Naive thymus-derived CD4-positive, alpha-beta T cell (primary cell): Measurements from ENCODE around the gene PTPRN2. TPM values are rescaled to one million over a fixed set of nuclear protein-coding genes. Genes with fewer than 3 reads are reported as not detected.

ENCODE experiments used
- ATAC-seq: fragments of 150-1000 bp; cut with Tn5 transposase; 2 replicates; pipeline ENCODE4 v1.10.0; 2021; ENCODE audit warnings: mild to moderate bottlenecking, moderate library complexity
- CTCF ChIA-PET: fragments of 350-600 bp; sonication (Branson Sonifier 250); formaldehyde crosslinking; loops from one replicate; lab custom pipeline; 2021; ENCODE audit warnings: antibody characterized with exemption; lab: Charles Lee
- POLR2A ChIA-PET: fragments of 350-600 bp; sonication (Branson Sonifier 250); formaldehyde crosslinking; loops from one replicate; lab custom pipeline; 2021; ENCODE audit warnings: antibody characterized with exemption, inconsistent platforms; lab: Charles Lee
- DNase-seq, 9 donors: peaks; one replicate each; pipeline versions ENCODE4 v3.0.0 to v3.0.0-alpha.2; 2020 to 2022; ENCODE audit warnings: mixed read lengths in 1 of 9
- H3K27ac ChIP-seq: one replicate; pipeline ENCODE4 v1.7.0; 2013; ENCODE audit warnings: mild to moderate bottlenecking, low read depth, low read length, moderate library complexity
- H3K27me3 ChIP-seq, 2 donors: one replicate each; pipeline ENCODE4 v1.7.0; 2013; ENCODE audit warnings: low read length in 2 of 2, mild to moderate bottlenecking in 2 of 2, moderate library complexity in 2 of 2; ENCODE audit not compliant: control insufficient read depth in 2 of 2, insufficient read depth in 2 of 2
- H3K36me3 ChIP-seq, 3 experiments: 1 replicate in 2 of 3; 2 replicates in 1 of 3; pipeline ENCODE4 v1.7.0; 2013; ENCODE audit warnings: low read length in 3 of 3, mild to moderate bottlenecking in 3 of 3, moderate library complexity in 1 of 3; ENCODE audit not compliant: insufficient read depth in 3 of 3, control insufficient read depth in 2 of 3
- H3K4me1 ChIP-seq, 2 donors: one replicate each; pipeline ENCODE4 v1.7.0; 2013; ENCODE audit warnings: low read length in 2 of 2, mild to moderate bottlenecking in 2 of 2, moderate library complexity in 1 of 2; ENCODE audit not compliant: control insufficient read depth in 2 of 2, insufficient read depth in 2 of 2
- H3K4me3 ChIP-seq: 2 replicates; pipeline ENCODE4 v1.7.0; 2013; ENCODE audit warnings: mild to moderate bottlenecking, low read length
- H3K9me3 ChIP-seq, 3 experiments: 1 replicate in 2 of 3; 2 replicates in 1 of 3; pipeline ENCODE4 v1.7.0; 2013; ENCODE audit warnings: low read length in 3 of 3; ENCODE audit not compliant: control insufficient read depth in 2 of 3
- H3K27ac Mint-ChIP-seq, 9 donors: one replicate each; pipeline ENCODE4 v1.8.0; 2020 to 2022; ENCODE audit warnings: mixed read lengths in 9 of 9, mild to moderate bottlenecking in 8 of 9, moderate library complexity in 5 of 9, inconsistent platforms in 2 of 9
- H3K27me3 Mint-ChIP-seq, 5 donors: one replicate each; pipeline ENCODE4 v1.8.0; 2021 to 2022; ENCODE audit warnings: mixed read lengths in 5 of 5, mild to moderate bottlenecking in 1 of 5
- H3K36me3 Mint-ChIP-seq, 5 donors: one replicate each; pipeline ENCODE4 v1.8.0; 2020 to 2022; ENCODE audit warnings: mixed read lengths in 5 of 5, mild to moderate bottlenecking in 3 of 5, inconsistent platforms in 1 of 5
- H3K4me1 Mint-ChIP-seq, 7 donors: one replicate each; pipeline ENCODE4 v1.8.0; 2020 to 2022; ENCODE audit warnings: mixed read lengths in 7 of 7, mild to moderate bottlenecking in 3 of 7, inconsistent platforms in 1 of 7
- H3K4me3 Mint-ChIP-seq, 10 donors: one replicate each; pipeline ENCODE4 v1.8.0; 2020 to 2022; ENCODE audit warnings: mild to moderate bottlenecking in 10 of 10, mixed read lengths in 10 of 10, moderate library complexity in 6 of 10, inconsistent platforms in 2 of 10
- H3K9me3 Mint-ChIP-seq, 11 donors: one replicate each; pipeline ENCODE4 v1.8.0; 2020 to 2022; ENCODE audit warnings: mixed read lengths in 11 of 11, mild to moderate bottlenecking in 4 of 11, inconsistent platforms in 1 of 11, moderate library complexity in 1 of 11
- intact Hi-C, 2 donors: fragments of 100-400 bp; cut with micrococcal nuclease; formaldehyde crosslinking; loops; one replicate each; pipeline ENCODE4 v1.15.1; 2023
- polyA plus RNA-seq, 2 donors: library from polyadenylated mRNA; unstranded; fragments of 300-500 nt; fragmentation: Illumina TruSeq; gene quantifications; one replicate each; pipeline ENCODE4 v1.2.3, GENCODE V29; 2021
- total RNA-seq, 6 experiments: library from RNA in 5 of 6; stranded (reverse) in 5 of 6; gene quantifications; 1 replicate in 5 of 6; 2 replicates in 1 of 6; pipeline ENCODE4 v1.2.3 and lab custom pipeline; 2021 to 2026

Gene PTPRN2
- total and polyA plus RNA-seq, 7 experiments from 2014 or later, result 0.58 to 2.3 (median 1.4) TPM

DNA sequence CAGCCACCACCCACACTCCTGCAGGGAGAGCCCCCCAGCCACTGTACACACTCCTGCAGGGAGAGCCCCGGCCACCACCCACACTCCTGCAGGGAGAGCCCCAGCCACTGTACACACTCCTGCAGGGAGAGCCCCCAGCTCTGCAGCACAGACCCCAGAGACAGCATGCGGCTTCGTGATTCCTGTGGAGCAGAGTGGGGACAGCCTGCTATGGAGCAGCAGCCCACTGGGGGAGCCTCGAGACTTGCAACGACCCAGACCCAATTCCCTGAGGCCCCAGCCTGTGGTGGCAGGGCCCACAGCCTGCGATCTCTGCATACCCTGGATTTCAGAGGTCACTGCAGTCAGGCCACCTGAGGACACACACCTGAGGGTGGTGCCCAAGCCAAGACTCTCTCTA lies 727.7 kb downstream of the PTPRN2 start:
- H3K4me3 ChIP-seq, result no peak overlapping the region
- POLR2A ChIA-PET, result interaction anchor here (0.6 to 0.8 kb wide), 2 partner anchors 10 to 88 kb away, joined by 3 to 4 read pairs; no protein-coding TSS in a partner anchor
- Mint-ChIP-seq H3K4me3 (no peak overlapping the region), H3K4me1 (peaks cover 0 to 8% (median 0%) of the 10 kb centered on the region in 7 donors), H3K36me3 (no peaks in the 10 kb centered on the region), H3K9me3 (no peaks in the 10 kb centered on the region), H3K27me3 (no peaks in the 10 kb centered on the region), H3K27ac (no peak overlapping the region)
- DNase-seq, result no peak
- no peaks in the 10 kb centered on the region for H3K4me1 ChIP-seq
- intact Hi-C loops, result loop anchor here in 1 of 2 donors (10.0 kb wide), 1 partner anchor 55 kb away; no protein-coding TSS in a partner anchor
- H3K27me3 ChIP-seq, result no peaks in the 10 kb centered on the region
- ATAC-seq, result no peak
- no peaks in the 10 kb centered on the region for H3K36me3 ChIP-seq
- H3K27ac ChIP-seq, result no peak overlapping the region
- no peaks in the 10 kb centered on the region for H3K9me3 ChIP-seq
- CTCF ChIA-PET, result no interaction called here

GRCh38 chr7:157857578-157858075 lies 730.0 kb downstream of the PTPRN2 start:
- Mint-ChIP-seq H3K27ac (no peak overlapping the region), H3K4me1 (peaks cover 0 to 8% (median 3%) of the 10 kb centered on the region in 7 donors), H3K27me3 (no peaks in the 10 kb centered on the region), H3K4me3 (no peak overlapping the region), H3K9me3 (no peaks in the 10 kb centered on the region), H3K36me3 (no peaks in the 10 kb centered on the region)
- no peaks in the 10 kb centered on the region for H3K36me3 ChIP-seq
- H3K9me3 ChIP-seq, result no peaks in the 10 kb centered on the region
- ATAC-seq (no peak), DNase-seq (no peak)
- CTCF ChIA-PET, result interaction anchor here (0.6 kb wide), 1 partner anchor 297 kb away, joined by 3 read pairs; no protein-coding TSS in a partner anchor
- POLR2A ChIA-PET, result no interaction called here
- H3K4me3 ChIP-seq, result no peak overlapping the region
- peaks cover 0 to 3% of the 10 kb centered on the region in 2 donors for H3K4me1 ChIP-seq
- H3K27me3 ChIP-seq, result no peaks in the 10 kb centered on the region
- no peak overlapping the region for H3K27ac ChIP-seq
- intact Hi-C loops, result loop anchor here in 1 of 2 donors (10.0 kb wide), 1 partner anchor 53 kb away; no protein-coding TSS in a partner anchor

DNA sequence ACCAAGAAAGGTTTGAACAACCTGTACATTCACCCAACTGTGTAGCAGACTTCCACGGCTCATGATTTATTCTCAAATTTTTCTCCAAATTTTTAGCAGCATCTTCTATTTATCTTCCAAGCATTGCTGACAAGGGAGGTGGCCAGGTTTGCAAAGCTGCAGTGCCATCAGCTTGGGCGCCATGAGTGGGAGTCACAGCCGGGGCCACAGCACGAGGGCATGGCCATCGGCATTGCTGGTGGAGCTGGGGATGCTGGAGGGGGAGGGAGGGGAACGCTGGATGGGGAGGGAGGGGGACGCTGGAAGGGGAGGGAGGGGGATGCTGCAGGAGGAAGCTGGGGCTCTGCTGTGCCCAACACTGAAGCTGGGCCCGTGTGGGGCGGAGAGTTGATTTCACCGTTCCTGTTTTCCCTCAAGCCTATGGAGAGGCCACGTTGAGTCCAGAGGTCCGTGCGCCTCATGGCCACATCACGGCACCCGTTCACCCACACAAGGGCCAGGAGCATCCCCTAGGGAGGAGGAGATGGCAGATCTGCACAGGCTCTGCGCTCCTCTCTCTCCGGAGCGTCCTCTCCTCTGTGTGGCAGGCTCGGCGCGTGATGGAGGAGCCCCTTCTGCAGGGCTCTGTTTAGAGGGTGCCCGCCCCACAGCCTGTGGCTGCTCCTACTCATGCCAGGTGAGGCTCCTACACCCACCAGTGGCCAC lies 730.6 kb downstream of the PTPRN2 start:
- CTCF ChIA-PET, result interaction anchor here (0.6 kb wide), 1 partner anchor 297 kb away, joined by 3 read pairs; no protein-coding TSS in a partner anchor
- H3K9me3 ChIP-seq, result no peaks in the 10 kb centered on the region
- no peaks in the 10 kb centered on the region for H3K27me3 ChIP-seq
- H3K27ac Mint-ChIP-seq, result no peak overlapping the region
- DNase-seq (no peak), ATAC-seq (no peak)
- no peaks in the 10 kb centered on the region for H3K9me3 Mint-ChIP-seq
- POLR2A ChIA-PET, result interaction anchor here (1.8 kb wide), 1 partner anchor 14 kb away, joined by 3 read pairs; no protein-coding TSS in a partner anchor
- H3K27ac ChIP-seq, result no peak overlapping the region
- peaks cover 1 to 13% (median 5%) of the 10 kb centered on the region in 7 donors for H3K4me1 Mint-ChIP-seq
- H3K4me3 ChIP-seq, result no peak overlapping the region
- no peak overlapping the region for H3K4me3 Mint-ChIP-seq
- intact Hi-C loops, result loop anchor here in 1 of 2 donors (10.0 kb wide), 1 partner anchor 52 kb away; no protein-coding TSS in a partner anchor
- H3K27me3 Mint-ChIP-seq, result no peaks in the 10 kb centered on the region
- H3K36me3 Mint-ChIP-seq, result no peaks in the 10 kb centered on the region
- no peaks in the 10 kb centered on the region for H3K36me3 ChIP-seq
- H3K4me1 ChIP-seq, result peaks cover 0 to 9% of the 10 kb centered on the region in 2 donors

DNA sequence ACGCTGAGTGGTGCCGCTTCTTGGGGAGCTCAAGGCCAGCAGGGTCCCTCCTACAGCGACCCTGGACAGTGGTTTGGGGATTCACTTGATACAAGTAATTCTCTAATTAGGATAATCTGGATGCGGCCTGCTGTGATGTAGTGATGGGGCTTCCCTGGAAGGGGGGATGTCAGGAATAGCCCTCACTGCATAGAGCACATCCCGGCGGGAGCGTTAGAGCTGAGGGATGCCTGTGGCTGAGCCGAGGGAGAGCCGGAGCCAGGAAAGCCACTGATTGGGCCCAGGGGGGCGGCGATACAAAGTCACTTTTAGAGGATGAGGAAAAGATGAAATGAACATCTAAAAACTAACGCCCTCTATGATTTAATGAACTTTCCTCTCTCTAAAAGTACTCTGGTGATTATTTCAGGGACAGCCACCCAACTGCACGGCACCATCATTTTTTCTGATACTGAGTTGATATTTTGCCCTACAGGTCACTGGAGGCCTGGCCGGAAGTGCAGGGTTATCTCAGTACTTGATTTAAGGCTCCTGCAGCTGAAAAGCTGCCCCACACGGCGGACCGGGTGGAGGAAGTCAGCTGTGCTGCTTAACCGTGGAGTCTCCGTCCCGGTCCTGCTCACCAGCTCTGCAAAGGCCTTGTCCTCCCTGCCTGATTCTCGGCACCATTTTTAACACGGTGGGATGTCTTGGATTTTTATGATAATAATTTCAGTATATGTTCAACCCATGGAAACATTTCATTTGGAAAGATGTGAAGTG lies 732.0 kb downstream of the PTPRN2 start:
- Mint-ChIP-seq H3K4me3 (peak overlapping the region in 1 of 10 donors; percentile 49), H3K4me1 (peaks cover 5 to 27% (median 19%) of the 10 kb centered on the region in 7 donors), H3K36me3 (no peaks in the 10 kb centered on the region), H3K9me3 (no peaks in the 10 kb centered on the region), H3K27ac (peak overlapping the region in 2 of 9 donors; percentile 12 to 74), H3K27me3 (no peaks in the 10 kb centered on the region)
- ChIA-PET POLR2A (interaction anchor here (0.8 to 1.8 kb wide), 2 partner anchors 16 to 353 kb away, joined by 3 read pairs; no protein-coding TSS in a partner anchor), CTCF (interaction anchor here (0.7 kb wide), 1 partner anchor 28 kb away, joined by 3 read pairs; no protein-coding TSS in a partner anchor)
- ATAC-seq, result no peak
- H3K27ac ChIP-seq, result no peak overlapping the region
- H3K27me3 ChIP-seq, result no peaks in the 10 kb centered on the region
- no peaks in the 10 kb centered on the region for H3K9me3 ChIP-seq
- no peak for DNase-seq
- intact Hi-C loops, result loop anchor here in 1 of 2 donors (10.0 kb wide), 1 partner anchor 51 kb away; no protein-coding TSS in a partner anchor
- no peaks in the 10 kb centered on the region for H3K36me3 ChIP-seq
- H3K4me3 ChIP-seq, result no peak overlapping the region
- peaks cover 0 to 20% of the 10 kb centered on the region in 2 donors for H3K4me1 ChIP-seq

DNA sequence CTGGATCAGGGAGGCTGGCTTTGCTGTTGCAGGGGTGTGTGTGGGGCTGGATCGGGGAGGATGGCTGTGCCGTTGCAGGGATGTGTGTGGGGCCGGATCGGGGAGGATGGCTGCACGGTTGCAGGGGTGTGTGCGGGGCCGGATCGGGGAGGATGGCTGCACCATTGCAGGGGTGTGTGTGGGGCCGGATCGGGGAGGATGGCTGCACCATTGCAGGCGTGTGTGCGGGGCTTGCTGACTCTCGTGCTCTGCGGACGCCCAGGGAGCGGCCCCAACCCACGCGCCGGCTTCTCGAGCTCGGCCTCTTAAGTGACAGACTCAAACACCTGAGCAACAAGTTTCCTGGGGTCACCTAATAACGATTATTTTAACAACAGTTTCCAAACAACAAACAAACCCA lies 732.6 kb downstream of the PTPRN2 start:
- H3K4me3 ChIP-seq, result no peak overlapping the region
- intact Hi-C loops, result loop anchor here in 1 of 2 donors (10.0 kb wide), 1 partner anchor 50 kb away; no protein-coding TSS in a partner anchor
- peak overlapping the region in 1 of 10 donors; percentile 51 for H3K4me3 Mint-ChIP-seq

More for the DNA sequence above, 732.6 kb downstream of the PTPRN2 start:
- Histone ChIP-seq H3K27ac (no peak overlapping the region), H3K36me3 (no peaks in the 10 kb centered on the region), H3K27me3 (no peaks in the 10 kb centered on the region), H3K9me3 (no peaks in the 10 kb centered on the region), H3K4me1 (peaks cover 0 to 20% of the 10 kb centered on the region in 2 donors)
- Mint-ChIP-seq H3K4me1 (peaks cover 5 to 30% (median 18%) of the 10 kb centered on the region in 7 donors), H3K9me3 (no peaks in the 10 kb centered on the region), H3K27ac (peak overlapping the region in 1 of 9 donors; percentile 45), H3K27me3 (no peaks in the 10 kb centered on the region), H3K36me3 (no peaks in the 10 kb centered on the region)
- ChIA-PET POLR2A (interaction anchor here (0.6 kb wide), 1 partner anchor 42 kb away, joined by 3 read pairs; no protein-coding TSS in a partner anchor), CTCF (interaction anchor here (0.7 kb wide), 1 partner anchor 28 kb away, joined by 3 read pairs; no protein-coding TSS in a partner anchor)
- DNase-seq (no peak), ATAC-seq (no peak)
